HG02870 (cell line): ENCODE data around the gene ZNF132.
A peak's percentile ranks its signal among the peaks of the same experiment; 100 is the strongest.
"Not testable (repeated sequence)": the region's sequence is repeated elsewhere in the genome, so short reads cannot be mapped to it uniquely, and the experiment has no call there.

Source experiments
- ATAC-seq: cut with Tn5 transposase; IDR thresholded peaks from one replicate; pipeline ENCODE4 v1.9.1; 2021; ENCODE audit warnings: mild to moderate bottlenecking, moderate library complexity; ENCODE audit not compliant: unreplicated experiment

ZNF132 gene

GRCh38 chr19:58468216-58468839, 28.4 kb upstream of the ZNF132 start:
- ATAC-seq, result no peak

- ATAC-seq, result peak; percentile 87
These were observed 27.0 kb upstream of the ZNF132 start, which contains the start of gene ZNF324 for GRCh38 chr19:58466760-58467589. TSS of gene ZNF324 (plus strand) at chr19:58467080. CDS start at chr19:58469186, 2,106 bp downstream.

DNA sequence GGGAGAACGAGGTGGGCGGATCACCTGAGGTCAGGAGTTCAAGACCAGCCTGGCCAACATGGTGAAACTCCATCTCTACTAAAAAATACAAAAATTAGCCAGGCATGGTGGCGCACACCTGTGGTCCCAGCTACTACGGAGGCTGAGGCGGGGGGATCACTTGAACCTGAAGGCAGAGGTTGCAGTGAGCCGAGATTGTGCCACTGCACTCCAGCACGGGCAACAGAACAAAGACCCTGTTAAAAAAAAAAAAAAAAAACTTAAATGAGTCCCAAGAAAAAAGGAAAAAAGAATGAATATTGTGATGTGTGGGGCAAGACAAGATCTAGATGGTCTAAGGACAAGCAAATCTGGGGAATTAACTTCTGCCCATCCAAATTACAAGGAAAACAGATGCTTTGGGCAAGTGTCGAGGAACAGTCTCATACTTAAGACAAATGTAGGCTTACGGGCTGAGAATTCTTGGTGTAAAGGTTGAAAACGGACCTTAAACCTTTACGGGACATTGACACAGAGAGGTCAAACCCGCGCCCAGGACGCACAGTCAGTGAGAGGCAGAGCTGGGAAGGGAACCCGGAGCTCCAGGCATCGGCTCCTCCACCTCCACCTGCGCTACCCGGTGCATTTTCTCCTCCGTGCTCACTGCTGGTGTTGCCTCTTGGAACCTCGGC, 26.3 kb upstream of the ZNF132 start:
- peak; percentile 21 for ATAC-seq

GRCh38 chr19:58460039-58460438, 20.1 kb upstream of the ZNF132 start:
- ATAC-seq, result no peak

DNA sequence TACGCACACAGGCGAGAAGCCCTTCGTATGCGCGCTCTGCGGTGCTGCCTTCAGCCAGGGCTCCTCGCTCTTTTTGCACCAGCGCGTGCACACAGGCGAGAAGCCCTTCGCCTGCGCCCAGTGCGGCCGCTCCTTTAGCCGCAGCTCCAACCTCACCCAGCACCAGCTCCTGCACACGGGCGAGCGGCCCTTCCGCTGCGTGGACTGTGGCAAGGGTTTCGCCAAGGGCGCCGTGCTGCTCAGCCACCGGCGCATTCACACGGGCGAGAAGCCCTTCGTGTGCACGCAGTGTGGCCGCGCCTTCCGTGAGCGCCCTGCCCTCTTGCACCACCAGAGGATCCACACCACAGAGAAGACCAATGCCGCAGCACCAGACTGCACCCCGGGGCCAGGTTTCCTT, 16.2 kb upstream of the ZNF132 start:
- ATAC-seq, result no peak

DNA sequence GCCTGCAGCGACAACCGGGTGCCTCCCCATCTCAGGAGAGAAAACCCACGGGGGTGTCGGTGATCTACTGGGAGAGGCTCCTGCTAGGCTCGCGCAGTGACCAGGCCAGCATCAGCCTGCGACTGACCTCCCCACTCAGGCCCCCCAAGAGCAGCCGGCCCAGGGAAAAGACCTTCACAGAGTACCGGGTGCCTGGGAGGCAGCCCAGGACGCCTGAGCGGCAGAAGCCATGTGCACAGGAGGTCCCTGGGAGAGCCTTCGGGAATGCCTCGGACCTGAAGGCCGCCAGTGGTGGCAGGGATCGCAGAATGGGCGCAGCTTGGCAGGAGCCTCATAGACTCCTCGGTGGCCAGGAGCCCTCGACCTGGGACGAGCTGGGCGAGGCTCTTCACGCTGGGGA, 15.4 kb upstream of the ZNF132 start:
- no peak for ATAC-seq

- no peak for ATAC-seq
These were observed 13.8 kb upstream of the ZNF132 start for GRCh38 chr19:58453743-58454142.

GRCh38 chr19:58451358-58452101, 11.6 kb upstream of the ZNF132 start, which contains the start of gene ZNF324B:
TSS of gene ZNF324B (plus strand) at chr19:58451622. CDS start at chr19:58453702, 2,080 bp downstream.
- peak; percentile 95 for ATAC-seq

GRCh38 chr19:58450856-58451357, 11.0 kb upstream of the ZNF132 start:
- ATAC-seq, result peak; percentile 16

- ATAC-seq, result not testable (repeated sequence)
These were observed 10.0 kb upstream of the ZNF132 start for GRCh38 chr19:58449980-58450379.

GRCh38 chr19:58448860-58449259, 8.9 kb upstream of the ZNF132 start:
- ATAC-seq, result not testable (repeated sequence)

DNA sequence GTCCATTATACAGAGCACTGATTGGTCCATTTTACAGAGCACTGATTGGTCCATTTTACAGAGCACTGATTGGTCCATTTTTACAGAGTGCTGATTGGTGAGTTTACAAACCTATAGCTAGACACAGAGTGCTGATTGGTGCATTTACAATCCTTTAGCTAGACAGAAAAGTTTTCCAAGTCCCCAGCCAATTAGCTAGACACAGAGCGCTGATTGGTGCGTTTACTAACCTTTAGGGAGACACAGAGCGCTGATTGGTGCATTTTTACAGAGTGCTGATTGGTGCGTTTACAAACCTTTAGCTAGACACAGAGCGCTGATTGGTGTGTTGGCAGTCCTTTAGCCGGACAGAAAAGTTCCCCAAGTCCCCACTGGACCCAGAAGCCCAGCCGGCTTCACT, 3.0 kb upstream of the ZNF132 start:
- ATAC-seq, result not testable (repeated sequence)

GRCh38 chr19:58440556-58440955, 603 bp upstream of the ZNF132 start:
- ATAC-seq, result no peak

- no peak for ATAC-seq
These were observed 5.7 kb downstream of the ZNF132 start for GRCh38 chr19:58434217-58434616.

DNA sequence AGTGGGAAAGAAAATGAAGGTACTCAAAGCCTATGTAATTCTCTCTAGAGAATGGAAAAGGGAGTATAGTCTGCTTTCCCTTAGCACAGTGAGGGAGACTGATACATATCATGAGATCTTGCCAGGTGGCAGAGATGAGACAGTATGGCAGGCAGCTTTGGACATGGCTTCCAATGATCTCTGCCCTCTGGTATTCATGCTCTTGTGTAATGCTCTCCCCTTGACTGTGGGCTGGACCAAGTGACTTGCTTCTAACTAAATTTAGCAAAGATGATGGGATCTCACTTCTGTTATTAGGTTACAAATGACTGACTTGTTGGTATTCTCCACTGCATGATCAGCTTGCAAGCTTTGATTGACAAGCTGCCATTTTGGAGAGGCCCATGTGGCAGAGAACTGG, 10.2 kb downstream of the ZNF132 start:
- ATAC-seq, result no peak

DNA sequence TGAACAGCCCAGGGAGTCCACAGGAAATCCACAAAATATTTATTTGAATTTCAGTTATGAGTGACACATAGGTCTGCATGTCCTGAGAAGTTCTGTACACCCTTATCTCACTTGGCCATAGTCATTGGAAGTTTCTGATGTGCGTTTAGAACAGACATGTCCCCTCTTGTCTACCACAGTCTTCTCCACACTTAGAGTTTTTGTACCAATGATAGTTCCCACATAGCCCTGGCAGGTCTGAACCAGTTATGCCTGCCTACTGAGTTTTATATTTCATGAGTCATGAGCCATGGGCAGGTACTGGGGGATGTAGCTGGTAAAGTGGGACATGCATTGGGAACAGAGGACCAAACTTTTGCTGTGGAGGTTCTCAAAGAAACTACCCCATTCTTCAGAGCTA, 11.3 kb downstream of the ZNF132 start:
- ATAC-seq, result no peak

GRCh38 chr19:58417071-58417470, 22.9 kb downstream of the ZNF132 start:
- no peak for ATAC-seq

GRCh38 chr19:58416604-58417003, 23.3 kb downstream of the ZNF132 start:
- no peak for ATAC-seq

DNA sequence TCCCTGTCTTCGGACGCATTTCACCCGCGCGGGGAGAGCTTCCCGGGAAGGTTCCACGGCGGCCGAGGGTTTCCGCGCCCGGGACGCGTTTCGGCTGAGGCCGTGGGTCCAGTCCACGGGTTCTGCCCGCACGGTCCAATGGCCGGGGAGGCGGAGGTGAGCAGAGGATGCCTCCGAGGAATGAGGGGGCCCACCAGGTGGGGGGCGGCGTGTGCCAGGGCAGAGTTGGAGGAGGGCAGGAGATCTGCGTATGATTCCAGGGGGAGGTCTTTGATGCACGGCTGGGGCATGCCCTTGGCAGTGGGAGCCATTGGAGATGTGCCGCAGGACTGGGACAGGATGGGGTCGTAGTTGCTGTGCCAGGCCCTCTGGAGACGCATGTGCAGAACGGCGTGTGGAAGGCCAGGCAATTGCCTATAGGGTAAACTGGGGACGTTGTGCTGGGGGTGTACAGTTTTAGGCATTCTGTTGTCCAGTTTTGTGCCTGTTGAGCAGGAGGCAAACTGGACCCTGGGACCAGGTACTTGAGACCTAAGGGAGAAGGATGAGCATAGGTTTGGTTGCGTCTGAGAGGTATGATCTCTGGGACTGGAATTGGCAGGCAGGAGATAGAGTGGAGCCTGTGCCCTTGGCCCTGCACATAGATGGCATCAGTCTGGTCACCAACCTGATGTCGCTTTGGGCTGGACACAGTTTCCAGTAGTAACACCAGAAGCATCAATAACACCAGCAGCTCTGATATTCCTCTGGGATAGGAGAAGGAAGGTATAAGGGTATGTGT, 30.8 kb downstream of the ZNF132 start:
- ATAC-seq, result no peak
